ENCODE measurements around the gene ABCA2.

ABCA2 gene

GRCh38 chr9:137053944-137054931 is 26.2 kb upstream of the ABCA2 start, which contains the start of gene ENTPD2:
Gene ENTPD2 (minus strand): TSS chr9:137054061. CDS start chr9:137053997, 64 bp downstream.
- no peak for DNase-seq (ENCODE audit: low read depth in 2 of 2)
- H3K4me3 ChIP-seq (replicated peaks in 1 of 2; ENCODE audit: low read depth in 2 of 2, low read length in 2 of 2): no peak within 1 kb of the TSS
- TF ChIP-seq CTCF (IDR thresholded peaks at IDR 0.05; ENCODE audit: low read depth, low read length): no peak

DNA sequence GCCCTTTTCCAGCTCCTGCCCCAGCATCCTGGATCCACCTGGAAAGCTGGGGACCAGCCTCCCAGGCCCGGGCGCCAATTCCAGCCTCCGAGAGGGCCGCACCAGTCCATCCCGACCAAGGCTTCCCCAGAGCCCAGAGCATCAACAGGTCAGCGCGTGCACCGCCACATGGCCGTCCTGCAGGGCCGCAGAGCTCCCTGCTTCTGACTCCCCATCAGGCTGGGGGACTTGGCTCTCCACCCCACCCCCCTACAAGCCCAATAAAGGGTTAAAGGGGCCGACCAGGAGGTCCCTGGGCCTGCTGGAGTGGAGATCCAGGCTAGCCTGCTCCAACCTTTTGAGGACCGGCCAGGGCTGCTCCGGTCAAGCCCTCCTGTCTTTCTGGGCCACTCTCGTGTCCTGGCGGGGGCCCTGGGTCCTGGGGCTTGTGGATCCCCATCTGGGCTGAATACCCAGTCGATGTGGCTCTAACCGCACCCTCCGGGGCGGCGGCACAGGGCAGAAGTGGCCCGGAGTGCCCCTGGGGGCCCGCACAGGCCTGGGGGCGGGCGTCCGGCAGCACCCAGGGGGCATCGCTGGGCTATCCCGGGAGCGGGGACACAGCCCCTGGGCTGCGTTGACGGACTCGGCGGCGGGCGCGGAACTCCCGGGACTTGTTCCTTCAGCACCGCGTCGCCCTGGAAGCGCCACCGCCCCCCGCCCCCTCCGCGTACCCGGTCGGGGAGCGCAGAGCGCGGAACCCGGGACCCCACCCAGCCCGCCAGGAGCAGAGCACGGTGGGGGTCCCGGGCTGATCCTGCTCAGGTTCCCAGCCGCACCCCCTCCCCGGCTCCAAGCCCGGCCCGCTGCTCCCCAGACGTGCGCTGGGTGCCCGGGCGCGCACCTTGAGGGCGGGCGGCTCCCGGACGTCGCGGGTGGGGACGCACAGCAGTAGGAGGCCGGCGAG is 25.2 kb upstream of the ABCA2 start:
- DNase-seq (ENCODE audit: low read depth in 2 of 2): no peak
- no peak for TF ChIP-seq CTCF (IDR thresholded peaks at IDR 0.05; ENCODE audit: low read depth, low read length)
- H3K4me3 ChIP-seq (replicated peaks in 1 of 2; ENCODE audit: low read depth in 2 of 2, low read length in 2 of 2): no peak overlapping the region

DNA sequence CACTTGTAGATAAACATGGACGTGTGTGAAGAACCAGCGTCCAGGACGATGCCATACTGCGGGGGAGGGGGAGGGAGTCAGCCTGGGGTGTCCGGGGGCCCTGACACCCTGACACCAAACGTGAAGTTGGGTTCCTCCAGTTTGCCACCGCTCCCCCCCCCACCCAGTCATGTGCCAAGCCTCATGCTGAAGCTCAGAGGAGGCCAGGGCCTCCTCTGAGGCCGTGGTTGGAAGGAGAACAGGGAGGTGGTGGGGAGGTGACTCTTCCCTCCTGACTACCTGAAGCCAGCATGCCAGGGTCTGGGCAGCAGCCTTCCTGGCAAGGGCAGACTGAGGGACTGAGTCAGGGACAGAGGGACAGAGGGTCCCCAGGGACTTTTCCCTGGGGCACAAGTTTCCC is 24.3 kb upstream of the ABCA2 start:
- DNase-seq (ENCODE audit: low read depth in 2 of 2): no peak
- no peak for TF ChIP-seq CTCF (IDR thresholded peaks at IDR 0.05; ENCODE audit: low read depth, low read length)

GRCh38 chr9:137051145-137051724 is 23.2 kb upstream of the ABCA2 start:
- H3K4me3 ChIP-seq (replicated peaks in 1 of 2; ENCODE audit: low read depth in 2 of 2, low read length in 2 of 2): no peak overlapping the region
- no peak for DNase-seq (ENCODE audit: low read depth in 2 of 2)
- TF ChIP-seq CTCF (IDR thresholded peaks at IDR 0.05; ENCODE audit: low read depth, low read length): no peak

More for the DNA sequence above, 24.3 kb upstream of the ABCA2 start:
- H3K4me3 ChIP-seq (replicated peaks in 1 of 2; ENCODE audit: low read depth in 2 of 2, low read length in 2 of 2): no peak overlapping the region

DNA sequence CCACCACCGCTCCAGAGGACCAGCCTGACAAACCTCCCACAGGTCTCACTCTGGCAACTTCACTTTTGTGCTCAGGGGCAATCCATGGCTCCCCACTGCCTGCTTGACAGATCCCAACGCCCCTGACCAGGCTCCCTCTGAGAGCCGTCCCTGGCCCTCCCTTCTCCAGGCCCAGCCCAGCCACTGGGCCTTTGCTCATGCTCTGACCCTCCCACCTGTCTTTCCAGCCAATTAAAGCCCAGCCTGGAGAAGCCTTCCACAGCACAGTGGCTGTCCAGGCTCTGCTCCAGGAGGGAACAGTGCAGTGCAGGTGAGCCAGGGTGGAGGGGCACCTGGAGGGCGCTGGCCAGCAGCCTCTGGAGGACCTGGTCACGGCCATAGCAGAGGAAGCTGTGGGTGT is 22.5 kb upstream of the ABCA2 start:
- H3K4me3 ChIP-seq (replicated peaks in 1 of 2; ENCODE audit: low read depth in 2 of 2, low read length in 2 of 2): no peak overlapping the region
- TF ChIP-seq CTCF (IDR thresholded peaks at IDR 0.05; ENCODE audit: low read depth, low read length): no peak
- no peak for DNase-seq (ENCODE audit: low read depth in 2 of 2)

Data from cardiac fibroblast (primary cell).